Hypothalamus (tissue), 51 donors: ENCODE results near the gene CAPS.
A peak's percentile ranks its signal among the peaks of the same experiment; 100 is the strongest.
"Not testable (repeated sequence)": the region's sequence is repeated elsewhere in the genome, so short reads cannot be mapped to it uniquely, and the experiment has no call there.

Experiments
- DNase-seq, 51 donors: peaks; one replicate each; lab custom pipeline; 2025; lab: John Stamatoyannopoulos, UW

Gene CAPS

DNA sequence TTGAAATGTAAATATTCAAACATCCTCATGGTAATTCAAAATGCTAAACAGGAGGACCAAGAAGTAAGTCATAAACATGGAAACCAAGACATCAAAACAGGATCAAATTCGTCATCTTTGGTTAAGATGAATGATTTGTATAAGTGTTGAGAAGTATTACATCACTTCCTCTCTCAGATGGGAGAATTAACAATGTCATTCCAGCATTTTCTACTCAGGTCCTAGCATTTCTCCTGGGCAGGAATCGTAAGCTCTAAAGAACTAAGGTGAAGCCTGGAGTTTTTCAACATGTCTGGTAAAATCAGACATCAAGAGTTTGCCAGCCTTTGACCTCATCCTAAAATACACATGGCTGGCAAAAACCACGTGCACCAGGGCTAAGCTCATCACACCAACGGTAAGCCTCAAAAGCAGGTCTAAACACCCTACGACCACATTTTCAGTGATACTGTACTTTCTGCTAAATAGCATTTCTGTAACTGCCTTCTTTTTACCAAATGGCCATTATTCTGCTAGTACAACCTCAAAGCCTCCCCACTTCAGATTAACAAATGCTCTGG, 39.1 kb downstream of the CAPS start:
- DNase-seq, result no peak

DNA sequence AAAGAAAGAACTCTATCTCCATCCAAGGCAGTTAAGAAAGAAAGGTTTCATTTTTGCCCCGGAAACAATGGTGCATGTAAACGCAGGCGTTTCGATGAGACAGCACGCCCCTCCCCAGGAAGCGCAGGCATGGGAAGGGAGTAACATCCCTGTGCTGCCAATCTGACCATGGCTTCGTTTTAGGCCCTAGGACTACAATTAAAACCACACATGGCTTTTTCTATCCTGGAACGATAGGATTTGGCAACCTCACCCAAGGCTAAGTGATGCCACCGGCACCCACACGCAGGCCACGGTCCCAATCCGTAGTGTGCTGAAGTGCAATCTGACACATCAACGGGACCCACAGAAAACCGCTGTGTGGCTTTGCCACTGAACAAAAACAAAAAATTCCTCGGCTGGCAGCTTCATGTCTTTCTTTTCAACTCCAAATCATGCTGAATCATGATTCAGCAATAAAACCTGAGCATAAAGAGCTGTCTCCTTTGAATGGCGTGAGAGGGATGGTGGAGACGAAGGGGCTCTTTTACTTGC, 39.7 kb downstream of the CAPS start:
- peak in 4 of 51 donors; percentile 13 to 45 (median 22) for DNase-seq

DNA sequence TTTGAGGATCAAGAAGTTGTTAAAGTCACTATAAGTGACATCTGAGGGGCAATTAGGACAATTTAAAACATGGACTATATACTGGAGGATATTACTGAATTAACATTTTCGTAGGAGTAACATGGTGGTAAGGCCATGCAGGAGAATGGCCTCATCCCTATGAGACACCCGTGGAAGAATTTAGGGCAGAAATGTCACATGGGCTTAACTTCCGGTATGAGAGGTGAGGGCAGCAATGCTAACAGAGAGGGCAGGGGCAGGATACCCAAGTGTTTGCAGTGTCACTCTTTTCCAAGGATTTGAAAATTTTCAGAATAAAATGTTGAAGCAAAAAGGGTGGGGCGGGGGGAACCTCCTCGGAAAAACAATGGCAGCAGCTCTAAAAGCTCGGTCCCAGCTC, 40.2 kb downstream of the CAPS start:
- DNase-seq, result no peak

DNA sequence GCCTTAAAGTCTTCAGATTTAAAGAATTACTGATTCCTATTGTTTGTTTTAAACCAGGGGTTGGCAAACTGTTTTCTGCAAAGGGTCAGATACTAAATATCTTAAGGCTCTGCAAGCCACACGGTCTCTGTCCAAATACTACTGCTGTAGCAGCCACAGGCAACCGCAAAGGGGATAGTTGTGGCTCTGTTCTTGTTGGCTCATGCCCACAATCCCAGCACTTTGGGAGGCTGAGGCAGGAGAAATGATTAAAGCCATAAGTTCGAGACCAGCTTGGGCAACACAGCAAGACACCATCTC, 41.5 kb downstream of the CAPS start:
- DNase-seq, result no peak

DNA sequence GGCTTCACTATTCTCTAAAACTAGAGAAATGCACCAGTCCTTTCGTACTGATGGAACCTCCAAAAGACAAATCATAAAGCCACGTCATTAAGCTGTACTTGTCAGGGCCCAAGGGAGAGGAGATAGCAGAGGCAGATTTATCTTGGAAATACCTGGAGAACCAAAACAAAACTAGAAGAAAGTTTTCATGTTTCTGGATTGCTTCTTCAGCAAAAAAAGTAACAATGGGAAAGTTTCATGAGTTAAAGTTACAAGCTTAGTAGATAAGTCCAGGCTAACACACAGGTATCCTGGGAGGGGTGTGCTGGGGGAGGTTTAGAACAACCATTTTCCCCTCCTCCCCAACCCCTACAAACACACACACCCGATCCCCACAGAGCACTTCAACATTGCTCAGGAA, 42.3 kb downstream of the CAPS start:
- no peak for DNase-seq

DNA sequence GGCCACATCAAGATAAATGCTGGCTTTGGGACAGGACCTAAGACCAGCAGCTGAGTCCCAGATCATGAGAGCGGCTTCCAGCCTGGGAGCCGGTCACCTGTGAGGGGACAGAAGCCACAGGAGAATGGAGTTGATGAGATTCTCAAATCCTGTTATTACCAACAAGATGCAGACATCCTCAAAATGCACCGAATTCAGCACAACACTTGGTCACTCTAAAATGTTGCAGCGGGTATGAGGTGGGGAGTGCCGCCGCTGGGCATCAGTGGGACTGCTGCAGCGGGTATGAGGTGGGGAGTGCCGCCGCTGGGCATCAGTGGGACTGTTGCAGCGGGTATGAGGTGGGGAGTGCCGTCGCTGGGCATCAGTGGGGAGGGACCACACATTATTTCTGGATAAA, 42.7 kb downstream of the CAPS start:
- no peak for DNase-seq

DNA sequence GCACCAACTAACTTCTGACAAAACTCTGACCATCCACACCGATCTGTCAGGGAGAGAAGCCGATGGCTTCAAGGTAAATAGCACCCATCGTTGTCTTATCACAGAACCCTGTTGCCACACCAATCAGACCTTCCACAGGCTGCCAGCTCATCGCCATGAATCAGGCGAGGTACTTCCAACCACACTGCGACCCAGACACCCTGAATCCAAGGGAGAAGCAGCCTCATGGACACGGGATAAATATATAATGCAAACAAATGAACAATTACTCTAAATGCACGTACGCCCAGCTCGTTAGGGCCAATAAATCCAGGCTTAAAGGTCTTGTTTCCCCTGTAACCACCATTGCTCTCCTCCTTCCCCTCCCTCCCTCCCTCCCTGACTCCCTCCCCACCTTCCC, 43.1 kb downstream of the CAPS start:
- DNase-seq, result no peak

DNA sequence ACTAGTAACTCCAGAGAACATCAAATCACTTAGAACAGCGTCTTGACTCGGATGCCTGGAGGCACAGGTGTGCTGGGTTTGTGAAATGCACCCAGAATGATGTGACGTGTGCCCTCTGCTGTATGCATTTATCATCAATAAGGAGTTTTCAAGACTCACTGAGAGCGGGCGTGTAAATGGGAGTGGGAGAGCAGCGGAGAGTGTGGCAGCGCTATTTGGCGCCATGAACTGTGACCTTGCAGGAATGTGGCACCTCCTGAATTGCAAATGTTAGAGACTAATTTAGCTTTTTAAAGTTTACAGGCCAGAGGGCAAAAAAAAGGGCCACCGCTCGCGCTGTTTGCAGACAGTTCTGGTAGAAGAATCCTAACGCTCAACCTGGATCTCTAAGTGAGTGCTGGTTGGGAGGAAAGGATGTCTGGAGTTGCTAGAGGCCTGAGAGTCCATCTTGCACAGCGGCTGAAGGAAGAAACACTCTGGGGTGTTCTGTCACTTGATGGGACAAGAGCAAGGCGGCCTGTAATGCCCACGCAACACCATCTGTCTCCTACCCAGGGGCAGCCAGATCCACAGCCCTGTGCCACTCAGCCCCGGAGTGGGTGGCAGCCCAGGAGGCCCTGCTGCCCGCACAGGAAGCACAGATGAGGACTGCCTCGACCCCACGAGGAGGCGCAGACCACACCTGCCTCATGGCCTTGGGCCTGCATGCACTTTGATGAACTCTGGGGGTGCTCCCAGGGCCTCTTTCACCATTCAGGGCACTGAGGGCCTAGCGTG, 44.2 kb downstream of the CAPS start:
- DNase-seq, result no peak

DNA sequence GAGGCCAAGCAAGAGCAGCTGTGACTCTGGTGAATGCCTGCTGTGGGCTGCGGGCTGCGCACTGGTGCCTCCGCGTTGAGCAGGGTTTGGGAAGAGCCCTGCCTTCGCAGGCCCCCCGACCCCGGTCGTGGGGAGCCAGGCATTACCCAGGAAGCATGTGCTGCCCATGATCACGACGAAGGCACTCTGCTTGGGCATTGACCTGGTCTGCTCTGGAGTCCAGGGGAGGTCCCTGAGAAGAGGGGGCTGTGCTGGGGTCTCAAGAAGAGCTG, 44.7 kb downstream of the CAPS start:
- no peak for DNase-seq

DNA sequence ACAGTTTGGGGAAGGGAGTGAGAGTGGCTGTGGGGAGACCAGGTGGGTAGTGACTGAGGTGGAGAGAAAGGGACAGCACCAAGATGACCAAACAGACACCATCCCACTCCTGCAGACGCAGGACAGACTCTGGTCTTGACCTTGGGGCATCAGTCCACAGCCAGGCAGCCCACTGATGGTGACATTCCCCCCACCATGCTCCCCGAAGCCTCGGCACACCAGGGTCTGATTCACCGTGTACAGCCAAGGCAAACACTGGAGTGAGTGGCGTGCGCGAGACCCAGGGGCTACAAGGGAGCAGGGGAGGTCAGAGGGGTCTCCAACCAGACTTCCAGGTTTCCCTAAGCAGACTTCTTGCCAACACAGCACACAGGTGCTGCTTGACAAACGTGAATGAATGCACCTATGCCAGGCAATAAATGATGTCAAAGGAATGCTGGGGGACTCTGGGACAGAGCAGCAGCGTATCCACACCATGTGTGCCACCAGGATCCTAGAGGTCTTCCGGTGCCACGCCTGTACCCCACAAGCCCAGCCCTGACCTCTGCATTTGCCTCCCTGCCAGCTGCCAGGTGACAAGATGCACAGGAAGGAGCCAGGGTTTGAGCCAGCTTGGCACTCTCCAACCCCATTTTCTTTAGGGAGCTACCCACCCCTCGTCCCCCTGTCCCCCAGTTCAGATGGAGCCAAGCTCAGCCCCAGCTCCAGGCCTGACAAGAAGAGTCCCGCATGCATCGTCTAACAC, 45.4 kb downstream of the CAPS start:
- DNase-seq, result no peak

DNA sequence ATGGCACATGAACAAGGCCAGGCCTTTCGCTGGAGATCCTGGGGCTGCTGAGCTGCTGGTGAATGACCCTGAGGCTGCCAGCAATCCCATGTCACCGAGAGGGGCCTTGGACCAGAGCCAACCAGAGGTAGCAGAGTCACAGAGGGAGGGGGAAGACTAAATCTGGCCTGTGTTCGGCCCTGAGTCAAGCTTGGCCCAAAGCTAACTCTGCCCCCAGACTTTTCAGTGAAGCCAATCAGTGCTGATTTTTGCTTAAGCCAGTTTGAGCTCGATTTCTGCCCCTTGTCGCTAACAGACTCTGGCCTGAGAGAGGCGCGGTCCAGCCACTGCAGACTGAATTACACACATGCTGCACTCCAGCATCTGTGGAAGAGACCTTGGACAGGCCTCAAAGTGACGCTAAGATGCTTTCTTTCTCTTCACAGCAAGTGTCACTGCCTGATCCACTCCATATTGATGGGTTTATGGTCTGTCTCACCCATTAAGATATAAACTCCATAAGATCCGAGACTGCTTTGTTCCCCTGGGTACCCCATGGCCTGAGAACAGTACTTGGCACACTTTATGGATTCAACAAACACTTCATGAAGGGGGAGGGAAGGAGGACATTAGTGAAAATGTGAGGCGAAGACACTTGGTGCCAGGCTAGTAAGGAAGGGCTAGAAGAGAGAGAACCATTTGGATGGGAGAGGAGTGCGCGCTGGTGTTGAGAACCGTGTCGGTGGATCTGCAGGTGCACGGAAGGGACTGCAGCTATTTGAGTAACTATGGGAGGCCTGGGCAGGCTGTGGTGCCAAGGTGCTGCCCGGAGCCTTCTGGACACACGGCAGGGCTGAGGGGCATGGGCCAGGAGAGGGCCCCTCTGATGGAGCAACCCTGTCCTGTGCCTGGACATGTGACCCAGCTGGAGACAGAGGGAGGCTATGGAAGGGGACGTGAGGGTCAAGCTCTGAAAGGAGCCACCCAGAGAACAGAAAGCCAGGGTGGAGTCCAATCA, 46.2 kb downstream of the CAPS start:
- DNase-seq, result peak in 13 of 51 donors; percentile 10 to 75 (median 26)

DNA sequence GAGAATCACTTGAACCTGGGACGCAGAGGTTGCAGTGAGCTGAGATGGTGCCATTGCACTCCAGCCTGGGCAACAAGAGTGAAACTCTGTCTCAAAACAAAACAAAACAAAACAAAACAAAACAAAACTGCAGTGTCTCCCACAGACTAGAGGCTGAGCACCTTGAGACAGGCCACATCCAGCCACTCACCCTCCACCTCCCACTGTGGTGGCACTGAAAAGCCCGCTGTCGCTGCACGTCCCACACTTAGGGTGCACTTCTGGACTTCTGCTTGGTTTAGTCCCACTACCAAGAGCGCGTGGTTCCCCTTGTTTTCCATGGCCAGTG, 47.6 kb downstream of the CAPS start:
- DNase-seq, result not testable (repeated sequence)

DNA sequence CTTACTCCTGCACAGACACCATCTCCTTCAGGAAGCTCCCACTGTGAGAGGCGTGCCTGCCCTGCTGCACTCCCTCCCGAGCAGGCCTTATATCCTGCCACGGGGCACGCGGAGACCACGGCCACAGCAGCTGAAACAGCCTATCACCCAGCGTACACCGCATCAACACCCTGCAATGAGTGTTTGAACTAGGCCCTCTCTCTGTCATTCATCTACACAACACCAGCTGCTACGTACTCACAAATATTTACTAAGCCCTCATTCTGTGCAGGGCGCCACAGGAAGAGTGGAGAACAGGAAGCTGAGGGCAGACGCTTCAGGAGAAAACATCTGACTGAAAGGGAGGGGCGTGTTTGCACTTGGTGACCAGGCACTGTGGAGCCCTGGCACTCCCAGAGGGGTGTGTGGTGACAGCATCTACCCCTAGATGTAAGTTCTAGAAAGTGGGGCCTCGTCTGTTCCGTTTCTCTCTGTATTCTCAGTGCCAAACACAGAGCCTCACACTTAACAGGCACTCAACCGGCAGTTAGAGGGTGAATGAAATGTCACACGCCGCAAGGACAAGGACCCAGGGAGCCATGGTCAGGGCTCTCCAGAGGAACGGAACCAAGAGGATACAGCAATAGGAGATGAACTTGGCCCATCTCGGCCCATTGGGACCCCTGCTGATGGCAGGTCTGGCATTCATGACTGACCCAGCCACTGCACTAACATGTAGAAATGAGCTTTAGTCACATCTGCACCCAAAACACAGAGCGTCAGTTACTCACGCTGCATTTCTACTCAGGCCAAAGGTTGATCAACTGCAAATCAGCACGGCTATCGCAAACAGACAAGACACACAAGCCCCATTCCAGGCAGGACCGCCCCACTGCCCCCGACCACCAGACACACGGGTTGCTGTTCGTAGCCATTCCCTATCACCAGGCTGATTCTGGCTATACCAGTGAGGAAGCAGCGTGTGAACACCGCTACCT, 48.2 kb downstream of the CAPS start:
- DNase-seq, result peak in 20 of 51 donors; percentile 8 to 65 (median 31)

DNA sequence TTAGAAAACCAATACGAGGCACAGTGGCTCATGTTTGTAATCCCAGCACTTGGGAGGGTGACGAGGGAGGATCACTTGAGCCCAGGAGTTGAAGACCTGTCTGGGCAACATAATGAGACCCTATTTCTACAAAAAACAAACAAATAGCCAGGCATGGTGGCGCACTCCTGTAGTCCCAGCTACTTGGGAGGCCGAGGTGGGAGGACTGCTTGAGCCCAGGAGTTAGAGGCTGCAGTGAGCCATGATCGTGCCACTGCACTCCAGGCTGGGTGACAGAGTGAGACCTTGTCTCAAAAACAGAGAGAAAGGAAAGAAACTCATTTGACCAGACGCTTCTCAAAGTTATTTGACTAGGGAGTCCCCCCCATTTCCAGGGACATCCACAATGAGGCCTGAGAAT, 49.2 kb downstream of the CAPS start:
- not testable (repeated sequence) for DNase-seq

DNA sequence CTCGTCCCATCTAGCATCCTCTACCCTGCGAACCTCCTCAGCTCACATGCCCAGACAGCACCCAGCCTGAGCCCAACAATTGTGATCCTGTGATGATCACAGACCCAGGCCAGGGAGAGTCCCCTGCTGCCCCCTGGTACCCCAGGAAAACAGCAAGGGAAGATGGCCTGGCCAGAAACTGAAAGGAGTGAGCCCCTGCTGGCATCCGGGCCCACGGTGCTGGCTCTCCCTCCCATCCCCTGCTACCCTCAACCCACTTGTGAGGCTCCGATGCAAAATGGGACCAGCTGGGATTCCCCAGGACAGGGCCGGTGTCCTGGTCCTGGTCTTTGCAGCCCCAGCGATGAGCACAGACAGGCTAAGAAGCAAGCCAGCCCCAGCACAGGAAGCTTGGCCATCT, 49.8 kb downstream of the CAPS start:
- no peak for DNase-seq

DNA sequence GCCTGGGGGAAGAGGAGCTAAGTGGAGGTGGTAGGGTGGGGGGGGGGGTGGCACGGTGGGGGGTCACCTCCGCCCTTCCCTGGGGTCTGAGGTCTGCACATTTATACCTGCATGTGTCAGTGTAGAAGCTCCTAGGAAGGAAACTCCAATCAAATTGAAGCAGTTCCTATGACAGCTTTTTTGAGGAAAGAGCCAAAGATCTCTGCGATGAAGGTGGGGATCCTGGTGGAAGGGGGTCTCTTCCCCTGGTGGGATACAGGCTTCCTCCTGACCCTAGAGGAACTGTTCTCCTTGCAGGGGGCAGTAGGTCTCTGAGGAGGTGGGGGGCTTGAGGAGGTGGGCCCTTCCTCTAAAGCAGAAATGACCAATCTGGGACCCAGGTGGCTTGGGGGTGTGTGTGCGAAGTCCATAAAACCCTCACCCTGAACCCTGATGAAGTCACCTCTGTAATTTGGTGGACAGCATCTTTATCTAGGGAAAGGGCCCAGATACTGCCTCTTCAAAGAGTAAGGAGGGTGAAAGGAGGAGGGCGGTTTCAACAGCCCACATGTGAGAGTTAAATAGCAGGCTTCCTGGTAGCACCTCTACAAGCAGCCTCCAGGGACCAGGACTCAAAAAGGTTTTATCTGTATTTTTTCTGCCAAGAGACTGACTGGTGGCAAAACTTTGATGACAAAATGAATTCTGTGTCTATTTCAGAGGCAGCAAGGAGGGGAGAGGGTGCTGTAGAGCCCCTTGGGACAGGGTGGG, 50.9 kb downstream of the CAPS start:
- DNase-seq, result no peak
